Panc1 (cell line): ENCODE data around the gene TYRP1. TPM values are rescaled to one million over a fixed set of nuclear protein-coding genes. Genes with fewer than 3 reads are reported as not detected.

Experiments
- ATAC-seq: fragments of 200-7000 bp; cut with Tn5 transposase; 2 replicates; pipeline ENCODE4 v1.9.1; 2020; ENCODE audit warnings: mild to moderate bottlenecking, moderate library complexity
- BruUV-seq: library from RNA; stranded (reverse); fragments of 400-500 nt; replicated peaks from 2 replicates; lab custom pipeline; 2021; lab: Mats Ljungman, UMichigan
- CTCF ChIA-PET: fragments of 300-600 bp; sonication (Branson Sonifier 250); formaldehyde crosslinking; loops from one replicate; lab custom pipeline; 2022; ENCODE audit warnings: antibody characterized with exemption; lab: Charles Lee
- POLR2A ChIA-PET: fragments of 300-600 bp; sonication (Branson Sonifier 250); formaldehyde crosslinking; loops from one replicate; lab custom pipeline; 2022; ENCODE audit warnings: antibody characterized with exemption; lab: Charles Lee
- DNase-seq: peaks from one replicate; pipeline ENCODE4 v3.0.0-alpha.2; 2010; ENCODE audit warnings: low read depth, low spot score
- H3K27ac ChIP-seq: 2 replicates; pipeline ENCODE4 v1.5.1; 2011; ENCODE audit warnings: mild to moderate bottlenecking, low read length, inconsistent platforms
- H3K27me3 ChIP-seq: fragments of 200-500 bp; sonication (Bioruptor generic); 2 replicates; pipeline ENCODE4 v1.6.0; 2014; ENCODE audit warnings: low read length, inconsistent platforms; ENCODE audit not compliant: control insufficient read depth, insufficient read depth
- H3K36me3 ChIP-seq: fragments of 200-500 bp; sonication (Bioruptor generic); 2 replicates; pipeline ENCODE4 v1.5.1; 2014; ENCODE audit warnings: inconsistent platforms, mild to moderate bottlenecking, low read length, moderate library complexity; ENCODE audit not compliant: control insufficient read depth, insufficient read depth
- H3K4me1 ChIP-seq: 2 replicates; pipeline ENCODE4 v1.5.1; 2011; ENCODE audit warnings: inconsistent platforms, mild to moderate bottlenecking, low read length, moderate library complexity; ENCODE audit not compliant: control insufficient read depth, insufficient read depth
- H3K4me3 ChIP-seq, 2 experiments: 2 replicates each; pipeline ENCODE4 v1.5.1; 2011 to 2012; ENCODE audit warnings: low read depth in 2 of 2, low read length in 2 of 2, mild to moderate bottlenecking in 2 of 2, inconsistent platforms in 1 of 2, moderate library complexity in 1 of 2
- H3K9me3 ChIP-seq: fragments of 200-500 bp; sonication (Bioruptor generic); 2 replicates; pipeline ENCODE4 v1.5.1; 2014; ENCODE audit warnings: low read depth, mild to moderate bottlenecking, inconsistent platforms, low read length, moderate library complexity; ENCODE audit not compliant: control insufficient read depth, insufficient read depth
- POLR2AphosphoS5 ChIP-seq: IDR thresholded peaks from 2 replicates; pipeline ENCODE4 v1.6.1; 2012; ENCODE audit warnings: mild to moderate bottlenecking, low read depth, low read length, moderate library complexity
- SIN3A ChIP-seq: IDR thresholded peaks from 2 replicates; pipeline ENCODE4 v1.6.1; 2012; ENCODE audit warnings: low read depth, mild to moderate bottlenecking, low read length, moderate library complexity, borderline replicate concordance; ENCODE audit not compliant: insufficient read depth
- TCF7L2 ChIP-seq: IDR thresholded peaks from 2 replicates; pipeline ENCODE4 v1.6.1; 2011; ENCODE audit warnings: mild to moderate bottlenecking, low read depth, low read length, inconsistent platforms
- in situ Hi-C: cut with HindIII; loops from 2 replicates; pipeline ENCODE4 v1.10.0; 2016; ENCODE audit warnings: low sequenced_read_pairs, low pct_unique_long_range_greater_than_20kb
- intact Hi-C: fragments of 100-400 bp; cut with micrococcal nuclease; formaldehyde crosslinking; loops from one replicate; pipeline ENCODE4 v1.10.0; 2022; ENCODE audit not compliant: unreplicated experiment
- total RNA-seq: library from RNA; stranded (reverse); gene quantifications from one replicate; pipeline ENCODE4 v1.2.1, GENCODE V29; 2021; ENCODE audit not compliant: unreplicated experiment
- TF ChIP-seq, protein P1 (sequence below): fragments of 450-650 bp; IDR thresholded peaks from 2 replicates; pipeline ENCODE4 v1.5.1; 2017; ENCODE audit warnings: mild to moderate bottlenecking
- TF ChIP-seq, protein P2 (sequence below), 2 experiments: IDR thresholded peaks; 2 replicates each; pipeline ENCODE4 v1.6.1; 2011 to 2012; ENCODE audit warnings: low read depth in 2 of 2, control low read depth in 1 of 2, low read length in 1 of 2, mild to moderate bottlenecking in 1 of 2, moderate library complexity in 1 of 2; ENCODE audit not compliant: insufficient read depth in 1 of 2

Gene TYRP1
- total RNA-seq, 1 experiment from 2014 or later = 0.23 TPM

- intact Hi-C loops = no loop called here
- Histone ChIP-seq H3K27ac (no peak overlapping the region), H3K9me3 (no peaks in the 10 kb centered on the region), H3K27me3 (no peaks in the 10 kb centered on the region), H3K36me3 (no peaks in the 10 kb centered on the region), H3K4me1 (no peaks in the 10 kb centered on the region), H3K4me3 (no peak overlapping the region)
- no TSS peak for BruUV-seq
- TF ChIP-seq TCF7L2 (no peak), POLR2AphosphoS5 (no peak), SIN3A (no peak)
- TF ChIP-seq, protein P1, sequence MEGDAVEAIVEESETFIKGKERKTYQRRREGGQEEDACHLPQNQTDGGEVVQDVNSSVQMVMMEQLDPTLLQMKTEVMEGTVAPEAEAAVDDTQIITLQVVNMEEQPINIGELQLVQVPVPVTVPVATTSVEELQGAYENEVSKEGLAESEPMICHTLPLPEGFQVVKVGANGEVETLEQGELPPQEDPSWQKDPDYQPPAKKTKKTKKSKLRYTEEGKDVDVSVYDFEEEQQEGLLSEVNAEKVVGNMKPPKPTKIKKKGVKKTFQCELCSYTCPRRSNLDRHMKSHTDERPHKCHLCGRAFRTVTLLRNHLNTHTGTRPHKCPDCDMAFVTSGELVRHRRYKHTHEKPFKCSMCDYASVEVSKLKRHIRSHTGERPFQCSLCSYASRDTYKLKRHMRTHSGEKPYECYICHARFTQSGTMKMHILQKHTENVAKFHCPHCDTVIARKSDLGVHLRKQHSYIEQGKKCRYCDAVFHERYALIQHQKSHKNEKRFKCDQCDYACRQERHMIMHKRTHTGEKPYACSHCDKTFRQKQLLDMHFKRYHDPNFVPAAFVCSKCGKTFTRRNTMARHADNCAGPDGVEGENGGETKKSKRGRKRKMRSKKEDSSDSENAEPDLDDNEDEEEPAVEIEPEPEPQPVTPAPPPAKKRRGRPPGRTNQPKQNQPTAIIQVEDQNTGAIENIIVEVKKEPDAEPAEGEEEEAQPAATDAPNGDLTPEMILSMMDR = no peak
- TF ChIP-seq, protein P2, sequence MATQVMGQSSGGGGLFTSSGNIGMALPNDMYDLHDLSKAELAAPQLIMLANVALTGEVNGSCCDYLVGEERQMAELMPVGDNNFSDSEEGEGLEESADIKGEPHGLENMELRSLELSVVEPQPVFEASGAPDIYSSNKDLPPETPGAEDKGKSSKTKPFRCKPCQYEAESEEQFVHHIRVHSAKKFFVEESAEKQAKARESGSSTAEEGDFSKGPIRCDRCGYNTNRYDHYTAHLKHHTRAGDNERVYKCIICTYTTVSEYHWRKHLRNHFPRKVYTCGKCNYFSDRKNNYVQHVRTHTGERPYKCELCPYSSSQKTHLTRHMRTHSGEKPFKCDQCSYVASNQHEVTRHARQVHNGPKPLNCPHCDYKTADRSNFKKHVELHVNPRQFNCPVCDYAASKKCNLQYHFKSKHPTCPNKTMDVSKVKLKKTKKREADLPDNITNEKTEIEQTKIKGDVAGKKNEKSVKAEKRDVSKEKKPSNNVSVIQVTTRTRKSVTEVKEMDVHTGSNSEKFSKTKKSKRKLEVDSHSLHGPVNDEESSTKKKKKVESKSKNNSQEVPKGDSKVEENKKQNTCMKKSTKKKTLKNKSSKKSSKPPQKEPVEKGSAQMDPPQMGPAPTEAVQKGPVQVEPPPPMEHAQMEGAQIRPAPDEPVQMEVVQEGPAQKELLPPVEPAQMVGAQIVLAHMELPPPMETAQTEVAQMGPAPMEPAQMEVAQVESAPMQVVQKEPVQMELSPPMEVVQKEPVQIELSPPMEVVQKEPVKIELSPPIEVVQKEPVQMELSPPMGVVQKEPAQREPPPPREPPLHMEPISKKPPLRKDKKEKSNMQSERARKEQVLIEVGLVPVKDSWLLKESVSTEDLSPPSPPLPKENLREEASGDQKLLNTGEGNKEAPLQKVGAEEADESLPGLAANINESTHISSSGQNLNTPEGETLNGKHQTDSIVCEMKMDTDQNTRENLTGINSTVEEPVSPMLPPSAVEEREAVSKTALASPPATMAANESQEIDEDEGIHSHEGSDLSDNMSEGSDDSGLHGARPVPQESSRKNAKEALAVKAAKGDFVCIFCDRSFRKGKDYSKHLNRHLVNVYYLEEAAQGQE (IDR thresholded peaks at IDR 0.05; ENCODE audit: insufficient read depth in 1 of 2, low read depth in 2 of 2, low read length in 1 of 2) = no peak
- ChIA-PET POLR2A (no interaction called here), CTCF (no interaction called here)
- no peak for ATAC-seq
- in situ Hi-C loops = no loop called here
- no peak for DNase-seq
These were observed 12.8 kb upstream of the TYRP1 start for GRCh38 chr9:12680341-12680740.

DNA sequence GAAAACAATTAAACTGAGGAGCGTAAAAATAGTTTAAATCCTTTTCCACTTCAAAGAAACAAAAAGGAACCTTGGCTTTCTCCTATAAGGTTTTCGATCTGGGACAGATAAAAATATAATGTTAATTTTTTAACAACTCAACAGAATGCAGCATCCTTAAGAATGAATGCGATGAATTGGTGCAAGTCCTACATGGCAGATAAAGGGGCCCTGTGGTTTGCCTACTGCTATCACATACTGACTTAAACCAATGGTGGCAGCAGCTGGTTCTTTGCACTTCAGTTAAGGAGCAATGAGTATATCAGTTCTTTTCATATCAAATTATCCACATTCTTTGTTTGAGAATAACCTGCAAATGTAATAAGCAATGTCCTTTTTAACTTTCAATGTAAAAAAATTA is 12.4 kb upstream of the TYRP1 start:
- H3K4me3 ChIP-seq = no peak overlapping the region
- H3K27me3 ChIP-seq = no peaks in the 10 kb centered on the region
- H3K27ac ChIP-seq = no peak overlapping the region
- no TSS peak for BruUV-seq
- DNase-seq (no peak), ATAC-seq (no peak)
- H3K9me3 ChIP-seq = no peaks in the 10 kb centered on the region
- in situ Hi-C loops = no loop called here
- CTCF ChIA-PET = no interaction called here
- H3K4me1 ChIP-seq = no peaks in the 10 kb centered on the region
- no peaks in the 10 kb centered on the region for H3K36me3 ChIP-seq
- intact Hi-C loops = no loop called here
- TF ChIP-seq, protein P1 = no peak
- TF ChIP-seq SIN3A = no peak
- no peak for TF ChIP-seq POLR2AphosphoS5
- TF ChIP-seq, protein P2 (IDR thresholded peaks at IDR 0.05; ENCODE audit: insufficient read depth in 1 of 2, low read depth in 2 of 2, low read length in 1 of 2) = no peak
- TF ChIP-seq TCF7L2 = no peak
- POLR2A ChIA-PET = no interaction called here
